ENCODE measurements around the gene C3.

DNA sequence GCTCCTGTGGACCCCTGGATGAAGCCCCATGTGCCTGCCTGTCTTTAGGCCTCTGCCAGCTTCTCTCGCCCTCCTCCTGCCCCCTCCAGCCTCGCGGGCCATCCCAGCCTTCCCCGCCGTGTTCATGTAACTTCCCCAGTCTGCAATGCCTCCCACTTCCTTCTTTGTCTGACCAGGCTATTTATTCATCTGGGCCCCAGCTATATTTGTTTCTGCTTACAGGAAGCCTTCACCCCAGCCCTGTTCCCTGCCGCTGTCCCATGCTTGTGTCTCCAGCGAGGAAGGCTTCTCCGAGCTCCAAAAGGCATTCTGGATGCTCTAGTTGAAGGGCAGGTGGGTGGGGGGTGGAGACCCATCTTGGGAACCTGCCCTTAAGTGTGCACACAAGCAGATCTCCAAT lies 7.9 kb upstream of the C3 start:
- TF ChIP-seq, protein P1, sequence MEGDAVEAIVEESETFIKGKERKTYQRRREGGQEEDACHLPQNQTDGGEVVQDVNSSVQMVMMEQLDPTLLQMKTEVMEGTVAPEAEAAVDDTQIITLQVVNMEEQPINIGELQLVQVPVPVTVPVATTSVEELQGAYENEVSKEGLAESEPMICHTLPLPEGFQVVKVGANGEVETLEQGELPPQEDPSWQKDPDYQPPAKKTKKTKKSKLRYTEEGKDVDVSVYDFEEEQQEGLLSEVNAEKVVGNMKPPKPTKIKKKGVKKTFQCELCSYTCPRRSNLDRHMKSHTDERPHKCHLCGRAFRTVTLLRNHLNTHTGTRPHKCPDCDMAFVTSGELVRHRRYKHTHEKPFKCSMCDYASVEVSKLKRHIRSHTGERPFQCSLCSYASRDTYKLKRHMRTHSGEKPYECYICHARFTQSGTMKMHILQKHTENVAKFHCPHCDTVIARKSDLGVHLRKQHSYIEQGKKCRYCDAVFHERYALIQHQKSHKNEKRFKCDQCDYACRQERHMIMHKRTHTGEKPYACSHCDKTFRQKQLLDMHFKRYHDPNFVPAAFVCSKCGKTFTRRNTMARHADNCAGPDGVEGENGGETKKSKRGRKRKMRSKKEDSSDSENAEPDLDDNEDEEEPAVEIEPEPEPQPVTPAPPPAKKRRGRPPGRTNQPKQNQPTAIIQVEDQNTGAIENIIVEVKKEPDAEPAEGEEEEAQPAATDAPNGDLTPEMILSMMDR (IDR thresholded peaks at IDR 0.05): no peak
- TF ChIP-seq POLR2A (IDR thresholded peaks at IDR 0.05) (no peak), EP300 (IDR thresholded peaks at IDR 0.05) (no peak)
